HepG2 (cell line): ENCODE data around the gene NCKIPSD. TPM values are rescaled to one million over a fixed set of nuclear protein-coding genes. Genes with fewer than 3 reads are reported as not detected.

Experiments used
- MXI1 ChIP-seq: IDR thresholded peaks from 3 replicates; pipeline ENCODE4 v1.6.1; 2012; ENCODE audit warnings: low read depth, low read length, inconsistent platforms, borderline replicate concordance
- PAXIP1 ChIP-seq: sonication (generic); formaldehyde crosslinking; conservative IDR thresholded peaks from 2 replicates; pipeline ENCODE4 v1.4.0; 2020; ENCODE audit warnings: mild to moderate bottlenecking, missing genetic modification reagents, moderate library complexity
- PHF8 ChIP-seq: sonication (generic); formaldehyde crosslinking; IDR thresholded peaks from 2 replicates; pipeline ENCODE4 v1.5.0; 2020; ENCODE audit warnings: missing genetic modification reagents
- RFXAP ChIP-seq: sonication (generic); formaldehyde crosslinking; IDR thresholded peaks from 2 replicates; pipeline ENCODE4 v1.4.0; 2020; ENCODE audit warnings: missing genetic modification reagents, borderline replicate concordance
- TBX3 ChIP-seq: fragments of 450-650 bp; IDR thresholded peaks from 2 replicates; pipeline ENCODE4 v1.6.1; 2017; ENCODE audit warnings: antibody characterized with exemption, mild to moderate bottlenecking, inconsistent platforms, borderline replicate concordance
- XBP1 ChIP-seq: sonication (generic); formaldehyde crosslinking; IDR thresholded peaks from 2 replicates; pipeline ENCODE4 v1.5.0; 2020; ENCODE audit warnings: missing genetic modification reagents
- ZMYM3 ChIP-seq: sonication (generic); formaldehyde crosslinking; IDR thresholded peaks from 2 replicates; pipeline ENCODE4 v1.5.1; 2020; ENCODE audit warnings: mild to moderate bottlenecking, missing genetic modification reagents
- ZNF282 ChIP-seq: fragments of 450-650 bp; IDR thresholded peaks from 2 replicates; pipeline ENCODE4 v1.6.1; 2018; ENCODE audit not compliant: partially characterized antibody
- ZNF337 ChIP-seq: sonication (generic); formaldehyde crosslinking; IDR thresholded peaks from 2 replicates; pipeline ENCODE4 v1.5.1; 2020; ENCODE audit warnings: missing genetic modification reagents, low read depth, mild to moderate bottlenecking, borderline replicate concordance
- ZNF362 ChIP-seq: sonication (generic); formaldehyde crosslinking; IDR thresholded peaks from 2 replicates; pipeline ENCODE4 v1.4.0; 2020; ENCODE audit warnings: missing genetic modification reagents, mild to moderate bottlenecking, borderline replicate concordance
- ZNF512B ChIP-seq: sonication (generic); formaldehyde crosslinking; IDR thresholded peaks from 2 replicates; pipeline ENCODE4 v1.5.1; 2020; ENCODE audit warnings: missing genetic modification reagents, mild to moderate bottlenecking, borderline replicate concordance
- ZSCAN12 ChIP-seq: sonication (generic); formaldehyde crosslinking; IDR thresholded peaks from 2 replicates; pipeline ENCODE4 v1.9.0; 2021; ENCODE audit warnings: mild to moderate bottlenecking, missing genetic modification reagents
- ZSCAN9 ChIP-seq: IDR thresholded peaks from 2 replicates; pipeline ENCODE4 v1.6.1; 2016; ENCODE audit warnings: borderline replicate concordance
- polyA plus RNA-seq, 8 experiments: library from polyadenylated mRNA; depleted of rRNA in 3 of 8; stranded (reverse) in 7 of 8; unstranded in 1 of 8; fragments of >200 nt; fragmentation: Illumina TruSeq in 4 of 8; extraction: Trizol in 4 of 8; gene quantifications; 2 replicates each; pipeline versions ENCODE4 v1.2.1 to v1.2.3, GENCODE V29; 2011 to 2016; ENCODE audit warnings: low read depth in 4 of 8, missing spikeins in 1 of 8, mixed read lengths in 1 of 8; ENCODE audit not compliant: insufficient read depth in 1 of 8
- total RNA-seq, 5 experiments: library from RNA; depleted of rRNA; stranded (reverse); fragments of >200 nt; fragmentation: Illumina TruSeq; extraction: Trizol; gene quantifications; 2 replicates each; pipeline ENCODE4 v1.2.3, GENCODE V29; 2016; ENCODE audit warnings: low read depth in 1 of 5
- TF ChIP-seq, protein P1 (sequence below): sonication (generic); formaldehyde crosslinking; IDR thresholded peaks from 2 replicates; pipeline ENCODE4 v1.4.0; 2020; ENCODE audit warnings: missing genetic modification reagents; ENCODE audit errors: not compliant biosample characterization
- TF ChIP-seq, protein P2 (sequence below): IDR thresholded peaks from 2 replicates; pipeline ENCODE4 v1.6.1; 2016
- TF ChIP-seq, protein P3 (sequence below): sonication (generic); formaldehyde crosslinking; IDR thresholded peaks from 2 replicates; pipeline ENCODE4 v1.8.1; 2023; ENCODE audit warnings: mild to moderate bottlenecking, moderate library complexity, missing genetic modification reagents
- TF ChIP-seq, protein P4 (sequence below): sonication (generic); formaldehyde crosslinking; IDR thresholded peaks from 2 replicates; pipeline ENCODE4 v1.4.0; 2020; ENCODE audit warnings: mild to moderate bottlenecking, missing genetic modification reagents

The NCKIPSD gene
- total and polyA plus RNA-seq, 2 of the 13 experiments (the other 11 are each of a cell fraction or from before 2014, with no cell fraction given): 13.5 to 35.2 TPM

GRCh38 chr3:48716982-48717746 is 31.4 kb upstream of the NCKIPSD start, which contains the start of gene IP6K2 (continued):
- TF ChIP-seq PAXIP1 (CRISPR knock-in tag): peak; percentile 52
- TF ChIP-seq, protein P1, sequence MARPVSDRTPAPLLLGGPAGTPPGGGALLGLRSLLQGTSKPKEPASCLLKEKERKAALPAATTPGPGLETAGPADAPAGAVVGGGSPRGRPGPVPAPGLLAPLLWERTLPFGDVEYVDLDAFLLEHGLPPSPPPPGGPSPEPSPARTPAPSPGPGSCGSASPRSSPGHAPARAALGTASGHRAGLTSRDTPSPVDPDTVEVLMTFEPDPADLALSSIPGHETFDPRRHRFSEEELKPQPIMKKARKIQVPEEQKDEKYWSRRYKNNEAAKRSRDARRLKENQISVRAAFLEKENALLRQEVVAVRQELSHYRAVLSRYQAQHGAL (CRISPR knock-in tag): no peak
- peak; percentile 100 for TF ChIP-seq RFXAP (CRISPR knock-in tag)
- TF ChIP-seq ZSCAN12 (CRISPR knock-in tag): 0 out of 2 replicates have a peak, but pooled peaks have one; percentile 29
- no peak for TF ChIP-seq ZMYM3 (CRISPR knock-in tag)
- peak; percentile 33; the same call in 1 of the 2 replicates for TF ChIP-seq ZNF362 (CRISPR knock-in tag)
- TF ChIP-seq TBX3: 0 out of 2 replicates have a peak, but pooled peaks have one; percentile 23
- peak; percentile 83; the same call in 2 of the 3 replicates for TF ChIP-seq MXI1
- TF ChIP-seq, protein P2, sequence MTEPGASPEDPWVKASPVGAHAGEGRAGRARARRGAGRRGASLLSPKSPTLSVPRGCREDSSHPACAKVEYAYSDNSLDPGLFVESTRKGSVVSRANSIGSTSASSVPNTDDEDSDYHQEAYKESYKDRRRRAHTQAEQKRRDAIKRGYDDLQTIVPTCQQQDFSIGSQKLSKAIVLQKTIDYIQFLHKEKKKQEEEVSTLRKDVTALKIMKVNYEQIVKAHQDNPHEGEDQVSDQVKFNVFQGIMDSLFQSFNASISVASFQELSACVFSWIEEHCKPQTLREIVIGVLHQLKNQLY: no peak
- peak; percentile 73; the same call in 1 of the 2 replicates for TF ChIP-seq PHF8 (CRISPR knock-in tag)
- TF ChIP-seq ZNF282: no peak
- TF ChIP-seq, protein P3, sequence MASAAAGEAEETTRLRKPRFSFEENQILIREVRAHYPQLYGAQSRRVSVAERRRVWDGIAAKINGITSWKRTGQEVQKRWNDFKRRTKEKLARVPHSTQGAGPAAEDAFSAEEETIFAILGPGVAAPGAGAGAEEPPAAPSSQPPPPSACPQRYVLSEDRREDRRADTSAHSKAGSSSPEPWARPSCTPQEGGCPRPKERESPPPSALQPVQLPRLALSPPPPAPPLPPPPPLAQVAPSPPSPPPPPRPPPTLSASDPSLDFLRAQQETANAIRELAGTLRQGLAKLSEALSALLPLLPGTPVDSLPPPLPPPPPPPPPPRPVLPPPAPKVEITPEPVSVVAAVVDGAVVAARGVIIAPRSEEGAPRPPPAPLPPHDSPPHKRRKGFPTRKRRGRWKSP (CRISPR knock-in tag): 0 out of 2 replicates have a peak, but pooled peaks have one; percentile 27
- no peak for TF ChIP-seq ZNF512B
- TF ChIP-seq XBP1 (CRISPR knock-in tag): no peak
- TF ChIP-seq, protein P4, sequence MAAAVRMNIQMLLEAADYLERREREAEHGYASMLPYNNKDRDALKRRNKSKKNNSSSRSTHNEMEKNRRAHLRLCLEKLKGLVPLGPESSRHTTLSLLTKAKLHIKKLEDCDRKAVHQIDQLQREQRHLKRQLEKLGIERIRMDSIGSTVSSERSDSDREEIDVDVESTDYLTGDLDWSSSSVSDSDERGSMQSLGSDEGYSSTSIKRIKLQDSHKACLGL: peak; percentile 51; the same call in 1 of the 2 replicates
- 0 out of 2 replicates have a peak, but pooled peaks have one; percentile 55 for TF ChIP-seq ZNF337 (CRISPR knock-in tag)
- peak; percentile 50; the same call in 1 of the 2 replicates for TF ChIP-seq ZSCAN9
